Stimulated activated naive B cell treated with anti-CD40 and anti-IgM and Interleukin-4, amounts not matched to agents 10 μg/mL and 1 μg/mL and 100 μg/mL, for 72 hours (primary cell): ENCODE data around the gene RDH5.

Experiments used
- ATAC-seq, 2 donors: fragments of 150-1000 bp; cut with Tn5 transposase; replicated peaks; 2 replicates each; pipeline ENCODE4 v1.10.0; 2021; ENCODE audit warnings: moderate library complexity in 1 of 2
- DNase-seq: peaks from one replicate; pipeline ENCODE4 v3.0.0; 2021
- H3K27ac Mint-ChIP-seq: one replicate; pipeline ENCODE4 v1.8.0; 2022; ENCODE audit warnings: mild to moderate bottlenecking, mixed read lengths
- H3K27me3 Mint-ChIP-seq, 2 donors: one replicate each; pipeline ENCODE4 v1.8.0; 2022; ENCODE audit warnings: mixed read lengths in 2 of 2
- H3K36me3 Mint-ChIP-seq, 2 donors: one replicate each; pipeline ENCODE4 v1.8.0; 2022; ENCODE audit warnings: mixed read lengths in 2 of 2, mild to moderate bottlenecking in 1 of 2
- H3K4me1 Mint-ChIP-seq, 2 donors: one replicate each; pipeline ENCODE4 v1.8.0; 2022; ENCODE audit warnings: mixed read lengths in 2 of 2, mild to moderate bottlenecking in 1 of 2
- H3K4me3 Mint-ChIP-seq, 2 donors: one replicate each; pipeline ENCODE4 v1.8.0; 2022; ENCODE audit warnings: mild to moderate bottlenecking in 2 of 2, mixed read lengths in 2 of 2, moderate library complexity in 1 of 2
- H3K9me3 Mint-ChIP-seq, 2 donors: one replicate each; pipeline ENCODE4 v1.8.0; 2022; ENCODE audit warnings: mixed read lengths in 2 of 2, mild to moderate bottlenecking in 1 of 2

RDH5 gene

DNA sequence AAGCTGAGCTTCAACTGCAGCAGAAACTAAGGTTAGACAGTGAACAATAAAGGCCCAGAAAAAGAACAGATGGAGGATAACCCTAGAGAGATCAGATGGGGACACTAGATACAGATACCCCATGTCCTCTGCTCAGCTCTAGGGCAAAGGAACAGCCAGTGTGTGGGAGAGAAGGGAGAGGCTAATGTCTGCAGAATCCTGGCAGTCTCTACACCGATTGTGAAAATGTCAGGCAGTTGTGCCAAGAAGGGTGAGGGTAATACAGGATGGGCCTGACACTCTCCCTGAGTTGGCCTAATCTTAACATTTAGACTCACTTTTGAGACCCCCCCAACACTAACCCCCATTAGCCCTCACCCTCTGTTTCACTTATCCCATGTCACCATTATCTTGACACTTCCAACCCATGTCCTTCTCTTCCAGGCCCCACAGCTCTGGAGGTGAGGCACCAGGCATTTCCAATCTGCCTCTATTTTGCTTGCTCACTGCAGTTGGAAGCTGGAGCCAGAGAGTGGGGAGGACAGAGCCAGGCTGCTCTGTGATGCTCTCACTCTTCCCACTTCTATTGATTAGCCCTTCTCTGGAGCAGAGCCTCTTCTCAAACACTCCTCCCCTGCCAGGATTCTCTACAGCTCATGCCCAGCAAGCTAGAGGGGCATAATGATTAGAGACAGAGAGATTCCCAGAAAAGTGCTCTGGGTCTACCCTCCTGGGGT is 7.3 kb upstream of the RDH5 start:
- Mint-ChIP-seq H3K27me3 (peaks cover 0 to 14% of the 10 kb centered on the region in 2 donors), H3K36me3 (peaks cover 0 to 3% of the 10 kb centered on the region in 2 donors), H3K4me3 (no peak overlapping the region), H3K27ac (no peak overlapping the region), H3K9me3 (no peaks in the 10 kb centered on the region), H3K4me1 (peaks cover 28 to 39% of the 10 kb centered on the region in 2 donors)
- no peak for ATAC-seq
- no peak for DNase-seq

DNA sequence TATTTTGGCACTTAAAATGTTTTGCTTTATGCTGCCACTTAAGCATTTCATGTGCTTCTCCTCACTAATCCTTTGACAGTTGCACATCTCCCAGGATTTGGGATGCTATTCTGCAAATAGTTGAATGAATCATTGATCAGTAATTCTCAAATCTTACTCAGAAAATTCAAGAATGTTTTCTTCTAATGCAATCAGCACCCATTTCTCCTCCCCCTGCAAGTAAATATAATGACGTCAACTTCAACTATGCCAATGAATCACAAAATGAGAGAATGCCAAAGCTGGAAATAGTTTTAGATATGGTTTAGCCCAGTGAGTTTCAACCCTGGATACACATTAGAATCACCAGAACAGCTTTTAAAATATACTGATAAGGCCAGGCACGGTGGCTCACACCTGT is 6.5 kb upstream of the RDH5 start:
- ATAC-seq = no peak
- peaks cover 28 to 40% of the 10 kb centered on the region in 2 donors for H3K4me1 Mint-ChIP-seq
- no peak overlapping the region for H3K4me3 Mint-ChIP-seq
- peaks cover 4 to 11% of the 10 kb centered on the region in 2 donors for H3K36me3 Mint-ChIP-seq
- no peaks in the 10 kb centered on the region for H3K9me3 Mint-ChIP-seq
- no peak for DNase-seq
- H3K27me3 Mint-ChIP-seq = peaks cover 0 to 9% of the 10 kb centered on the region in 2 donors
- no peak overlapping the region for H3K27ac Mint-ChIP-seq

- H3K9me3 Mint-ChIP-seq = no peaks in the 10 kb centered on the region
- peaks cover 24 to 43% of the 10 kb centered on the region in 2 donors for H3K4me1 Mint-ChIP-seq
- ATAC-seq (no peak), DNase-seq (no peak)
- no peaks in the 10 kb centered on the region for H3K27me3 Mint-ChIP-seq
- H3K36me3 Mint-ChIP-seq = peaks cover 4 to 14% of the 10 kb centered on the region in 2 donors
- peak overlapping the region; percentile 98 for H3K27ac Mint-ChIP-seq
- H3K4me3 Mint-ChIP-seq = peak overlapping the region; percentile 93 to 95
These were observed 4.9 kb upstream of the RDH5 start for GRCh38 chr12:55715169-55715764.

GRCh38 chr12:55715833-55716581 is 4.2 kb upstream of the RDH5 start, which contains the start of gene BLOC1S1:
Gene BLOC1S1, plus strand, starts transcription at chr12:55716046. Its CDS starts 6 bp downstream, at chr12:55716052.
- H3K9me3 Mint-ChIP-seq = no peaks in the 10 kb centered on the region
- H3K4me1 Mint-ChIP-seq = peaks cover 24 to 43% of the 10 kb centered on the region in 2 donors
- H3K27me3 Mint-ChIP-seq = no peaks in the 10 kb centered on the region
- H3K36me3 Mint-ChIP-seq = peaks cover 4 to 14% of the 10 kb centered on the region in 2 donors
- peak within 1 kb of the TSS; percentile 93 to 95 for H3K4me3 Mint-ChIP-seq
- ATAC-seq (peak; percentile 93 to 94), DNase-seq (peak; percentile 89)
- H3K27ac Mint-ChIP-seq = peak within 1 kb of the TSS; percentile 98

DNA sequence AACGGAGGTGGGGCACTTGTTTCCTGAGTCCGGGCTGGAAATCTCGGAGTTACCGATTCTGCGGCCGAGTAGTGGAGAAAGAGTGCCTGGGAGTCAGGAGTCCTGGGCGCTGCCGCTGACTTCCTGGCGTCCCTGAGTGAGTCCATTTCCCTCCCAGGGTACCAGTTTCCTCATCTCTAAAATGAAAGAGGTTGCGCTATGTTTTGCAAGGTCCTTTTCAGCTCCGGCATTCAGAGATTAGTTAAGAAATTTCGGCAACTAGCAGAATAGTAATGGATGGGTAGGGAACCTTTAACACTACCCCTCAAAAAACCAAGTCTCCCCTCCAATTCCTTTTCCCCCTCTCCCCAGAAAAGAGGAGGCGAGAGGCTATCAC is 3.6 kb upstream of the RDH5 start:
- Mint-ChIP-seq H3K27ac (peak overlapping the region; percentile 98), H3K27me3 (no peaks in the 10 kb centered on the region), H3K9me3 (no peaks in the 10 kb centered on the region), H3K4me3 (peak overlapping the region; percentile 93 to 95), H3K4me1 (peaks cover 24 to 43% of the 10 kb centered on the region in 2 donors), H3K36me3 (peaks cover 4 to 14% of the 10 kb centered on the region in 2 donors)
- DNase-seq (no peak), ATAC-seq (peak; percentile 20 to 21)

DNA sequence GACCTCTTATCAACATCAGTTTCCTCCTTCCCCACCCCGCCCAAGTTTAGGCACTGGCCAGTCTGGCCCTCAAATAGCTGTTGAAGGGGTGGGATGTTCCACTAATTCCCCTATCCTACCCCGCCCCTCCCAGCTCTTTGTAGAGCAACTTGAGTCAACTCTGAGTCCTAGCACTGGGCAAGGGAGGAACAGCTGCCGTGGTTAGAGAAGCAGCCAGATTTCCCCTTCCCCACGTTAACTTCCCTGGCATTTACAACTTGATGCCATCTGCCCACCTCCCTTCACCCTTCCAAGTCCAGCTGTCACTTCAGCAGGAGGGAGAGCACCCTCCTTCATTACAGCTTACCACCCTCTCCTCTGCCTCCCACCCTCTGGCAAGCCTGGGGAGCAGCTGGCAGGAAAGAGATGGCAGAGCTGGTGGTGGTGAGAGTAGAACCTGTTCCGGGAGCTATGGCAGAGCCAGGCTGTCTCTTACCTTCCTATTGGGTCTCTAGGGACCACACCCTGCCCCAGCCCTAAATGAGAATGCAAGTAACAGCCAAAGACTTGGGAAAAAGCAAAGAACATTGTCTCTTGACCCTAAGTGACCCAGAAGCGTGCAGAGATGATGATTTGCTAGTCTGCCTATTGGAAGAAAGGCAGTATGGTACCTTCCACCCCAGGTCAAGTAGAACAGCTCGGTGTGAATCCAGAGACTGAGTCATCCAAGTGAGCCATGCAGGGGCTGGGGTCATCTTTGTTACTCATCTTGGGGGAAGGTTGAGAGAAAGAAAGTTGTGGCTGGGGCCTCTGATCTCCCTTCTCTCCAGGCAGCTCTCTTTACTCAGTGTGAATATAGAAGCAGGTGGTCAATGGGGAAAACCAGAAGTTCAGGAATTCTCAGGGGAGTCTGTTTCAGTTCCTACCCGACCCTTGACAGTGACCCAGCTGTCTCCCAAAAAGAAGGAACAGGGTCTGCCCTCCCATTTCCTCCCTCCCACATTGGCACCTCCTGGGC is 2.9 kb upstream of the RDH5 start:
- H3K4me3 Mint-ChIP-seq = peak overlapping the region; percentile 93 to 95
- H3K27ac Mint-ChIP-seq = peak overlapping the region; percentile 98
- ATAC-seq (peak in 1 of 2 donors; percentile 8), DNase-seq (no peak)
- H3K9me3 Mint-ChIP-seq = no peaks in the 10 kb centered on the region
- peaks cover 24 to 43% of the 10 kb centered on the region in 2 donors for H3K4me1 Mint-ChIP-seq
- no peaks in the 10 kb centered on the region for H3K27me3 Mint-ChIP-seq
- peaks cover 4 to 14% of the 10 kb centered on the region in 2 donors for H3K36me3 Mint-ChIP-seq

DNA sequence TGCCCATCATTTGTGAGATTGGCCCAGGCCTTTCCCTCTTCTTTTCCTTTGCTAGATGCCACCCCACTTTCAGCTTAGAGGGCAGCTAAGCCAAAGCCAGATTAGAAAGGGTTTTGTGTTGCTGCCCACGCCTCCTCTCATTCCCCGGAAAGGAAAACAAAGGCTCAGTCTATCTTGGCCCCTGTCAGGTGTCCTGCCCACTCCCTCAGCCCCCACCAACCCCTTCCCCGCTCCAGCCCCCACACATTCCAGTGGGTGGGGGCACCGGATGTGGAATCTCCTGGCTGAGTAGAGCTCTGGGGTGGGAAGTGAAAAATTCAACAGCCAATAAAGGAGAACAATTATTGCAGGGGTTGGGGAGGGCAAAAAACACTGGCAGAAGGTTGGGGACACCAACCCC is 2.2 kb upstream of the RDH5 start:
- Mint-ChIP-seq H3K27me3 (no peaks in the 10 kb centered on the region), H3K36me3 (peaks cover 4 to 14% of the 10 kb centered on the region in 2 donors), H3K4me1 (peaks cover 24 to 43% of the 10 kb centered on the region in 2 donors), H3K9me3 (no peaks in the 10 kb centered on the region), H3K27ac (no peak overlapping the region), H3K4me3 (no peak overlapping the region)
- ATAC-seq = no peak
- no peak for DNase-seq

GRCh38 chr12:55718624-55719275 is 1.4 kb upstream of the RDH5 start:
- ATAC-seq (no peak), DNase-seq (no peak)
- Mint-ChIP-seq H3K27ac (no peak overlapping the region), H3K27me3 (no peaks in the 10 kb centered on the region), H3K9me3 (no peaks in the 10 kb centered on the region), H3K36me3 (peaks cover 7 to 17% of the 10 kb centered on the region in 2 donors), H3K4me1 (peaks cover 24 to 43% of the 10 kb centered on the region in 2 donors), H3K4me3 (no peak overlapping the region)

DNA sequence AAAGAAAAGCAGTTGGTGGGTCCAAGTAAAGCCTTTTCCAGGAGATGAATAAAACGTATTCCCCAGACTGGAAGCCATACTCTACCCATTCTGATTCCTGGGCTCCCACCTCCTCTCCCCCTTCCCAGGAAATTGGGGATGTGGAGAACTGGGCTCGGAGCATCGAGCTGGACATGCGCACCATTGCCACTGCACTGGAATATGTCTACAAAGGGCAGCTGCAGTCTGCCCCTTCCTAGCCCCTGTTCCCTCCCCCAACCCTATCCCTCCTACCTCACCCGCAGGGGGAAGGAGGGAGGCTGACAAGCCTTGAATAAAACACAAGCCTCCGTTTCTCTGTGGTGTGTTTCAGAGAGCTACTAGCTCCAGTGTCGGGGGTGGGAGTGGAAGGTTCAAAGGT is 822 bp upstream of the RDH5 start:
- no peaks in the 10 kb centered on the region for H3K27me3 Mint-ChIP-seq
- no peak for DNase-seq
- H3K4me3 Mint-ChIP-seq = no peak overlapping the region
- peaks cover 24 to 43% of the 10 kb centered on the region in 2 donors for H3K4me1 Mint-ChIP-seq
- H3K36me3 Mint-ChIP-seq = peaks cover 8 to 19% of the 10 kb centered on the region in 2 donors
- ATAC-seq = no peak
- H3K9me3 Mint-ChIP-seq = no peaks in the 10 kb centered on the region
- no peak overlapping the region for H3K27ac Mint-ChIP-seq

GRCh38 chr12:55720894-55721444 is 776 bp downstream of the RDH5 start:
- no peak for DNase-seq
- Mint-ChIP-seq H3K36me3 (peaks cover 16 to 29% of the 10 kb centered on the region in 2 donors), H3K4me1 (peaks cover 32 to 51% of the 10 kb centered on the region in 2 donors), H3K27ac (no peak overlapping the region), H3K27me3 (no peaks in the 10 kb centered on the region), H3K9me3 (no peaks in the 10 kb centered on the region), H3K4me3 (no peak overlapping the region)
- ATAC-seq = no peak

DNA sequence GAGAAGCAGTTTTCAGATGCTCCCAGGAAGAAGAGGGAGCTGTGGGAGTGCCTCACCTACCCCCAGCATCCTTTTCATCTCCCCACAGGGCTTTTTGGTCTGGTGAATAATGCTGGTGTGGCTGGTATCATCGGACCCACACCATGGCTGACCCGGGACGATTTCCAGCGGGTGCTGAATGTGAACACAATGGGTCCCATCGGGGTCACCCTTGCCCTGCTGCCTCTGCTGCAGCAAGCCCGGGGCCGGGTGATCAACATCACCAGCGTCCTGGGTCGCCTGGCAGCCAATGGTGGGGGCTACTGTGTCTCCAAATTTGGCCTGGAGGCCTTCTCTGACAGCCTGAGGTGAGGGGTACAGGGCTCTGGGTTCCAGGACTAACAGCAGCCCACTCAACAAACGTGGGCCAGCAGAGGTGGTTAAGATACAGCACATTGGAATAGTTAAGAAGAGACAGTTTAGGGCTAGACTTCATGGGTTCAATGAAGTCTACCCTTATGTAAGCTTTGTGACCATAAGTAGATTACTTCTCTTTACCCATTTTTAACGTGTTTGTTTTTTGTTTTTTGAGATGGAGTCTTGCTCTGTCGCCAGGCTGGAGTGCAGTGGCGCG is 1.5 kb downstream of the RDH5 start:
- no peak for ATAC-seq
- peaks cover 34 to 49% of the 10 kb centered on the region in 2 donors for H3K4me1 Mint-ChIP-seq
- H3K27ac Mint-ChIP-seq = no peak overlapping the region
- H3K27me3 Mint-ChIP-seq = no peaks in the 10 kb centered on the region
- no peak overlapping the region for H3K4me3 Mint-ChIP-seq
- DNase-seq = no peak
- H3K9me3 Mint-ChIP-seq = no peaks in the 10 kb centered on the region
- peaks cover 16 to 32% of the 10 kb centered on the region in 2 donors for H3K36me3 Mint-ChIP-seq

GRCh38 chr12:55722948-55723347 is 2.8 kb downstream of the RDH5 start:
- Mint-ChIP-seq H3K27ac (no peak overlapping the region), H3K4me1 (peaks cover 35 to 49% of the 10 kb centered on the region in 2 donors)
- ATAC-seq = no peak

More at GRCh38 chr12:55722948-55723347, 2.8 kb downstream of the RDH5 start:
- DNase-seq = no peak
- Mint-ChIP-seq H3K27me3 (no peaks in the 10 kb centered on the region), H3K9me3 (no peaks in the 10 kb centered on the region), H3K4me3 (no peak overlapping the region), H3K36me3 (peaks cover 16 to 36% of the 10 kb centered on the region in 2 donors)
